Measurements from ENCODE around the gene S1PR2. TPM values are rescaled to one million over a fixed set of nuclear protein-coding genes. Genes with fewer than 3 reads are reported as not detected.

S1PR2 gene
- polyA plus RNA-seq (ENCODE audit: insufficient read length in 4 of 4), result 10 to 100 TPM; 11.0 to 14.4 (median 13.1) TPM

- DNase-seq (ENCODE audit: low read depth in 4 of 4, low spot score in 2 of 4), result peak in 2 of 4 donors; percentile 69 to 72
Measured at GRCh38 chr19:10230861-10231611, at the start of gene S1PR2. S1PR2 (minus strand) TSS chr19:10231331; CDS start chr19:10224905, 6,426 bp downstream.

GRCh38 chr19:10279737-10280442 is 48.8 kb upstream of the S1PR2 start:
- no peak for DNase-seq (ENCODE audit: low read depth in 4 of 4, low spot score in 2 of 4)

DNA sequence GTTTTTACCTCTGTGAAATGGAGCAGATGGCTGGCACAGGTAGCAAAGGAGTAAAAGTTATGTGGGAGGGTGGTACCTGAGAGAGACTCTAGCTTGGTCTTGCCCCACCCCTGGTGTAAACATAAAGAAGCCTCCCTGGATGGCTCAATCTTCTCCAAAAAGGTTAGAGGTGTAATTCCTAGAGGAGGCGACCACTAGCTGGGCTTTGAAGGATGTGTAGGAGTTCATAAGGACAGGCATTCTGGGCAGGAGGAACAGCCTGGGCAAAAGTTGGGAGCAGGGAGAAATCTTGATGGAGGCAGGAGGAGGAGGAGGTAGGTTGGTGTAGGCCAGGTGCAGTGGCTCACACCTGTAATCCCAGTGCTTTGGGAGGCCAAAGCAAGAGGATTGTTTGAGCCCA is 47.8 kb upstream of the S1PR2 start:
- no peak for DNase-seq (ENCODE audit: low read depth in 4 of 4, low spot score in 2 of 4)

DNA sequence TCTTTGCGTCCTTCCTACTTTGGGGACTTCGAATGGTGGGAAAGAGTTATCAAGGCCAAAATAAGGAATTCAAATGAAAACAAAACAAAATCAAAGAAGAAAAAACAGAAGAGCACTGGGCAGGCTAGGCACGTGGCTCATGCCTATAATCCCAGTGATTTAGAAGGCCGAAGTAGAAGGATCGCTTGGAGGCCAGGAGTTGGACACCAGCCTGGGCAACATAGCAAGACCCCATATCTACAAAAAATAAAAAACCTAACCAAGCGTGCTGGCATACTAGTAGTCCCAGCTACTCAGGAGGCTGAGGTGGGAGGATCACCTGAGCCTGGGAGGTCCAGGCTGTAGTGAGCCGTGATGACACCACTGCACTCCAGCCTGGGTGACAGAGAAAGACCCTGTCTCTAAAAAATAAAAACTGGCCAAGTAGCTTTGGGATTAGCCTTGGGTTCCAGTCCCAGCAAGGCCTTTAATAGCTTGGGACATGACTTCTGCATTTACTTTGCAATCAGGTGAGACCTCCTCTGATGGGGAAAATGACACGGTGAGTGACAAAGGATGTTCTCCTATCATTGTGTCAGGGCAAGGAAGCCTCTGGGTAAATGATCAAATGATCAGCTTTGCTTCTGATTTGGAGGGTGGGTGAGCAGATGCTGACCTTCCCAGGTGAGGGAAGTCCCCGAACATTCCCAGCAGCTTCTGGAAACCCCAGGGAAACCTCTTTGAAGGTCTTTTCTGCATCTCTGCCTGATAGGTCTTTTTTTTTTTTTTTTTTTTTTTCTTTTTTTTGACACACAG is 46.9 kb upstream of the S1PR2 start:
- no peak for DNase-seq (ENCODE audit: low read depth in 4 of 4, low spot score in 2 of 4)

- no peak for DNase-seq (ENCODE audit: low read depth in 4 of 4, low spot score in 2 of 4)
Measured at GRCh38 chr19:10274589-10274988, 43.5 kb upstream of the S1PR2 start.

DNA sequence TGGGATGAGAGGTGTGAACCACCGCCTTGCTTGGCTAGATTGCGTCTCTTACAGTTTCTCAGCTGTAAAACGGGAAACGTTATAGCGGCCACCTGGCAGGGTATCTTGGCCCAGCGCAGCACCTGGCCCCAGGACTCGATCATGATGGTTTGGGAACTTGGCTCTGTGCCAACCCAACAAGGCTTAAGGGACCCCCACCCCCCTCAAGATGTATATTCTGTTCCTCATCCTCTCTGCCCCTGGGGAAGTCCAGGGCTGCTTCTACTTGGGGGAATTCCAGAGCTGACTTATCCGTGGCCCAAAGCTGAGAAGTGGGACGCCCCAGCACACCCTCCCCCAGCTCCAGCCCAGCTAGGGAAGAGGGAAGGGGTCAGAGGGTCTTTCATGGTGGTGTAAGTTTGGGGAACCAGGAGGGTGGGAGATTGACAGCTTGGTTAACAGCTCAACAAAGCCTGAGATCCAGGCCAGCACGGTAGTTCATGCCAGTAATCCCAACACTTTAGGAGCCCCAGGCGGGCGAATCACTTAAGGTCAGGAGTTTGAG is 40.5 kb upstream of the S1PR2 start:
- DNase-seq (ENCODE audit: low read depth in 4 of 4, low spot score in 2 of 4), result no peak

GRCh38 chr19:10270616-10271394 is 39.7 kb upstream of the S1PR2 start, which contains the start of gene ICAM1:
ICAM1 (plus strand) TSS chr19:10271120; CDS start chr19:10271160, 40 bp downstream.
- DNase-seq (ENCODE audit: low read depth in 4 of 4, low spot score in 2 of 4), result no peak

- no peak for DNase-seq (ENCODE audit: low read depth in 4 of 4, low spot score in 2 of 4)
Measured at GRCh38 chr19:10270180-10270615, 39.1 kb upstream of the S1PR2 start.

- no peak for DNase-seq (ENCODE audit: low read depth in 4 of 4, low spot score in 2 of 4)
Measured at GRCh38 chr19:10269333-10270179, 38.4 kb upstream of the S1PR2 start.

- DNase-seq (ENCODE audit: low read depth in 4 of 4, low spot score in 2 of 4), result no peak
Measured at GRCh38 chr19:10268071-10268470, 36.9 kb upstream of the S1PR2 start.

DNA sequence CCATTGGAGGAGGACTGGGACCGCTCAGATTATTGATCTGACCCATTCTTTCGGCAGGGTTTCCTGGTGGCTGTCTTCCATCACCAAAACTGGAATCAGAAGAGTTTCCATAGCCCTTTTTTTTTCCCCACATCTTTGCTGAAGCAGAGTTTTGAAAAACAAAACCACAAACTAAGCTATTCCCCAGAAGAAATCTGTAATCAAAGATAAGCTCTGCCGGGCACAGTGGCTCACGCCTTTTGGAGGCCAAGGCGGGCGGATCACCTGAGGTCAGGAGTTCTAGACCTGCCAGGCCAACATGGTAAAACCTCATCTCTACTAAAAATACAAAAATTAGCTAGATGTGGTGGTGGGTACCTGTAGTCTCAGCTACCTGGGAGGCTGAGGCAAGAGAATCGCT is 35.6 kb upstream of the S1PR2 start:
- no peak for DNase-seq (ENCODE audit: low read depth in 4 of 4, low spot score in 2 of 4)

- no peak for DNase-seq (ENCODE audit: low read depth in 4 of 4, low spot score in 2 of 4)
Measured at GRCh38 chr19:10262771-10263170, 31.6 kb upstream of the S1PR2 start.

DNA sequence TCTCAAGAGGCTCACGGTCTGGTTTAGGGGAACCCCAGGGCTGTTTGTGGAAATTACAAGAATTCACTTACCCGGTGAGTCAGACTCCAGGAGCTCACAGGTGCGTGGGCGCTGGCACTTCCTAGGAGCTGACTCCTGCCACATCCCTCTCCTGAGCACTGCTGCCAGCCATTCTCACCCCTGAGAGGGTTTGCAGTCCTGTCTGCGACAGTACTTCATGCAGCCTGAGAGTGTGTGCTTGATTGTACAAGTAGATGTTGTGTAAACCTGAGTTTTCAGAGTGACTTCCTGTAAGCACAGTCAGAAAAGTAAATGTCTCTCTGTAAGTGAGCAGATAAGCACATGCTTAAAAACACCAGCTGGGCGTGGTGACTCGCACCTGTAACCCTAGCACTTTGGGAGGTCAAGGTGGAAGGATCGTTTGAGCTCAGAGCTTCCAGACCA is 29.0 kb upstream of the S1PR2 start:
- no peak for DNase-seq (ENCODE audit: low read depth in 4 of 4, low spot score in 2 of 4)

GRCh38 chr19:10259162-10259905 is 28.2 kb upstream of the S1PR2 start:
- DNase-seq (ENCODE audit: low read depth in 4 of 4, low spot score in 2 of 4), result peak in 3 of 4 donors; percentile 61 to 83 (median 69)

- no peak for DNase-seq (ENCODE audit: low read depth in 4 of 4, low spot score in 2 of 4)
Measured at GRCh38 chr19:10258080-10258710, 27.1 kb upstream of the S1PR2 start.

DNA sequence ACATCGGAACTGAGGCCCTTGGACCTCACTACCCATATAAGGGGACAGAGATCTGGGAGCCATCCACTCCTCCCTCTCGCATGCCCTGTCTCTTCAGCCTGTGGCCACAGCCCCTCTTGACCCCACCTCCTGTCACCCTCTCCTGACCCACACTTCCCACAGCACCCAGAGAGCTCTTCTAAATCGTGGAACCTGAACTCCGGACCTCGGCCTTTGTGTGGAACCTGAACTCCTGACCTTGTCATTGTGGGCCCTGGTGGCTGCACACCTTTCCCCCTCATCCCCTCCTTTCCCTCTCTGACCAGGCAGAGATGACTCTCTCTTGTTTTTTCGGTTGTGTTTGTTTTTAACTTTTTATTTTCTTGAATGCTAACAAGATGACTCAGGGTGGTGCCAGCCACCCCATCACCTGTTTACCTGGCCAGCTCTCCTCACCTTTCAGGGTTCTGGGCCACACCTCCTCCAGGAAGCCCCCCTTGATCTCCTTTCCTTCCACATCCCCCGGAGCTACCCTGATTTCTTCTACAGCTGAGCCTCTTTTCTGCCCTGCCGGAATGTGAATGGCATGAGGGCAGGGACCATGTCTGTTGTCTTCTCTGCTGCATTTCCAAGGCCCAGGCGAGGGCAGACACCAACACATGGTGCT is 26.0 kb upstream of the S1PR2 start:
- no peak for DNase-seq (ENCODE audit: low read depth in 4 of 4, low spot score in 2 of 4)

DNA sequence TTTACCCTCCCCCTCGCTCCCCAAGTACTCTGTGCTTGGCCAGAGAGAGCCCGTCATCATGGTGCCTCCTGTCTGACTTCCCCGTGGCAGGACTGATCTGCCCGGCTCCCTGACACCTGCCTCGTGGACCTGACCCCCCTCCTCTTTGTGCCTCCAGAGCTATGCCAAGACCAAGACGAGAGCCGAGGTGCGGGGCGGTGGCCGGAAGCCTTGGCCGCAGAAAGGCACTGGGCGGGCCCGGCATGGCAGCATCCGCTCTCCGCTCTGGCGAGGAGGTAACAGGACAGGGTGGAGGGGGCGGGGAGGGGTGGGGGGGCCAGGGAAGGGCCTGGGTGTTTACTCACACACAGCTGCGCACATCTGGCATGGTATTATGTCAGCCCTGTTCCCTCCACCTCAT is 25.4 kb upstream of the S1PR2 start:
- no peak for DNase-seq (ENCODE audit: low read depth in 4 of 4, low spot score in 2 of 4)
